NCI-H1694 treated with DMSO at 0.1 percent for 48 hours (cell line): ENCODE results near the gene SORBS2.
"Not testable (repeated sequence)": the region's sequence is repeated elsewhere in the genome, so short reads cannot be mapped to it uniquely, and the experiment has no call there.

Experiments used
- DNase-seq: peaks from one replicate; lab custom pipeline; 2025; lab: John Stamatoyannopoulos, UW

SORBS2 gene

GRCh38 chr4:185559915-185560281 is 252.1 kb downstream of the SORBS2 start:
- no peak for DNase-seq

- not testable (repeated sequence) for DNase-seq
These were observed 252.6 kb downstream of the SORBS2 start for GRCh38 chr4:185559251-185559914.

- no peak for DNase-seq
These were observed 257.4 kb downstream of the SORBS2 start for GRCh38 chr4:185554365-185555126.

GRCh38 chr4:185552254-185552653 is 259.7 kb downstream of the SORBS2 start:
- DNase-seq: no peak

- no peak for DNase-seq
These were observed 261.1 kb downstream of the SORBS2 start for GRCh38 chr4:185550933-185551332.

GRCh38 chr4:185549095-185549639 is 262.8 kb downstream of the SORBS2 start:
- DNase-seq: no peak

- DNase-seq: no peak
These were observed 263.4 kb downstream of the SORBS2 start for GRCh38 chr4:185548587-185548986.

- DNase-seq: no peak
These were observed 265.7 kb downstream of the SORBS2 start for GRCh38 chr4:185546335-185546734.

- no peak for DNase-seq
These were observed 269.2 kb downstream of the SORBS2 start for GRCh38 chr4:185542626-185543315.

- no peak for DNase-seq
These were observed 270.7 kb downstream of the SORBS2 start for GRCh38 chr4:185541251-185541727.

- DNase-seq: no peak
These were observed 271.4 kb downstream of the SORBS2 start for GRCh38 chr4:185540487-185541120.

GRCh38 chr4:185540040-185540439 is 272.0 kb downstream of the SORBS2 start:
- no peak for DNase-seq

- no peak for DNase-seq
These were observed 273.2 kb downstream of the SORBS2 start for GRCh38 chr4:185538806-185539205.

GRCh38 chr4:185536411-185536709 is 275.6 kb downstream of the SORBS2 start:
- no peak for DNase-seq

GRCh38 chr4:185535612-185536410 is 276.2 kb downstream of the SORBS2 start:
- DNase-seq: no peak
